Measurements from ENCODE around the gene SLC22A23. TPM values are rescaled to one million over a fixed set of nuclear protein-coding genes. Genes with fewer than 3 reads are reported as not detected.
A peak's percentile ranks its signal among the peaks of the same experiment; 100 is the strongest.

The SLC22A23 gene
- polyA plus RNA-seq, 1 donor (not counting 4 experiments of a cell fraction or from before 2014, with no cell fraction given) = 4.3 TPM

- H3K36me3 ChIP-seq (ENCODE audit: control insufficient read depth in 2 of 2, extremely low read depth in 1 of 2, insufficient read depth in 2 of 2, low read length in 2 of 2) = peaks cover 0 to 2% of the 10 kb centered on the region in 2 experiments
- no peak overlapping the region for H3K4me3 ChIP-seq (ENCODE audit: control insufficient read depth in 2 of 3, extremely low read depth in 1 of 3, insufficient read depth in 2 of 3, low read depth in 1 of 3, low read length in 3 of 3)
- peaks cover 30% of the 10 kb centered on the region for H3K4me1 ChIP-seq (ENCODE audit: control insufficient read depth, extremely low read depth, insufficient read depth, low read length)
- no peaks in the 10 kb centered on the region for H3K79me2 ChIP-seq (ENCODE audit: control insufficient read depth, insufficient read depth, low read length)
- H3K9me1 ChIP-seq (ENCODE audit: control insufficient read depth, extremely low read depth, insufficient read depth, low read length) = no peaks in the 10 kb centered on the region
- H3K9ac ChIP-seq (ENCODE audit: control insufficient read depth, extremely low read depth, insufficient read depth, low read length) = no peak overlapping the region
- no peak overlapping the region for H2AFZ ChIP-seq (ENCODE audit: control insufficient read depth, low read length)
- dilution Hi-C loops (cut with MboI; ENCODE audit: extremely low pct_ligation_motif_present, low sequenced_read_pairs) = no loop called here
- H4K20me1 ChIP-seq (ENCODE audit: control insufficient read depth, extremely low read depth, insufficient read depth, low read length) = no peaks in the 10 kb centered on the region
- no peak overlapping the region for H3K4me2 ChIP-seq (ENCODE audit: control insufficient read depth, extremely low read depth, insufficient read depth, low read depth, low read length)
- no peak for TF ChIP-seq EZH2 (IDR thresholded peaks at IDR 0.05; ENCODE audit: low read length)
- TF ChIP-seq, protein P1, sequence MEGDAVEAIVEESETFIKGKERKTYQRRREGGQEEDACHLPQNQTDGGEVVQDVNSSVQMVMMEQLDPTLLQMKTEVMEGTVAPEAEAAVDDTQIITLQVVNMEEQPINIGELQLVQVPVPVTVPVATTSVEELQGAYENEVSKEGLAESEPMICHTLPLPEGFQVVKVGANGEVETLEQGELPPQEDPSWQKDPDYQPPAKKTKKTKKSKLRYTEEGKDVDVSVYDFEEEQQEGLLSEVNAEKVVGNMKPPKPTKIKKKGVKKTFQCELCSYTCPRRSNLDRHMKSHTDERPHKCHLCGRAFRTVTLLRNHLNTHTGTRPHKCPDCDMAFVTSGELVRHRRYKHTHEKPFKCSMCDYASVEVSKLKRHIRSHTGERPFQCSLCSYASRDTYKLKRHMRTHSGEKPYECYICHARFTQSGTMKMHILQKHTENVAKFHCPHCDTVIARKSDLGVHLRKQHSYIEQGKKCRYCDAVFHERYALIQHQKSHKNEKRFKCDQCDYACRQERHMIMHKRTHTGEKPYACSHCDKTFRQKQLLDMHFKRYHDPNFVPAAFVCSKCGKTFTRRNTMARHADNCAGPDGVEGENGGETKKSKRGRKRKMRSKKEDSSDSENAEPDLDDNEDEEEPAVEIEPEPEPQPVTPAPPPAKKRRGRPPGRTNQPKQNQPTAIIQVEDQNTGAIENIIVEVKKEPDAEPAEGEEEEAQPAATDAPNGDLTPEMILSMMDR (optimal IDR thresholded peaks at IDR 0.05 in 1 of 3, IDR thresholded peaks at IDR 0.05 in 1 of 3, conservative IDR thresholded peaks at IDR 0.05 in 1 of 3; ENCODE audit: extremely low read depth in 1 of 3, insufficient read depth in 2 of 3, low read length in 3 of 3) = peak in 1 of 3 experiments; percentile 11
- FAIRE-seq (no peak), DNase-seq (ENCODE audit: low read depth, low spot score) (no peak)
- H3K27me3 ChIP-seq (ENCODE audit: control insufficient read depth, extremely low read depth, insufficient read depth, low read length) = no peaks in the 10 kb centered on the region
- H3K9me3 ChIP-seq (ENCODE audit: control insufficient read depth, low read depth, low read length) = no peaks in the 10 kb centered on the region
- no peak overlapping the region for H3K27ac ChIP-seq (ENCODE audit: control insufficient read depth, insufficient read depth, low read length)
Measured at GRCh38 chr6:3394671-3395070, 62.2 kb downstream of the SLC22A23 start.

GRCh38 chr6:3393836-3394202, 63.0 kb downstream of the SLC22A23 start:
- Histone ChIP-seq H3K36me3 (ENCODE audit: control insufficient read depth in 2 of 2, extremely low read depth in 1 of 2, insufficient read depth in 2 of 2, low read length in 2 of 2) (peaks cover 0 to 2% of the 10 kb centered on the region in 2 experiments), H3K9ac (ENCODE audit: control insufficient read depth, extremely low read depth, insufficient read depth, low read length) (no peak overlapping the region), H3K9me1 (ENCODE audit: control insufficient read depth, extremely low read depth, insufficient read depth, low read length) (no peaks in the 10 kb centered on the region), H3K4me1 (ENCODE audit: control insufficient read depth, extremely low read depth, insufficient read depth, low read length) (peaks cover 37% of the 10 kb centered on the region), H3K27me3 (ENCODE audit: control insufficient read depth, extremely low read depth, insufficient read depth, low read length) (no peaks in the 10 kb centered on the region), H3K27ac (ENCODE audit: control insufficient read depth, insufficient read depth, low read length) (no peak overlapping the region), H3K4me3 (ENCODE audit: control insufficient read depth in 2 of 3, extremely low read depth in 1 of 3, insufficient read depth in 2 of 3, low read depth in 1 of 3, low read length in 3 of 3) (no peak overlapping the region), H3K4me2 (ENCODE audit: control insufficient read depth, extremely low read depth, insufficient read depth, low read depth, low read length) (no peak overlapping the region), H4K20me1 (ENCODE audit: control insufficient read depth, extremely low read depth, insufficient read depth, low read length) (no peaks in the 10 kb centered on the region), H2AFZ (ENCODE audit: control insufficient read depth, low read length) (no peak overlapping the region), H3K79me2 (ENCODE audit: control insufficient read depth, insufficient read depth, low read length) (no peaks in the 10 kb centered on the region), H3K9me3 (ENCODE audit: control insufficient read depth, low read depth, low read length) (no peaks in the 10 kb centered on the region)
- dilution Hi-C loops (cut with MboI; ENCODE audit: extremely low pct_ligation_motif_present, low sequenced_read_pairs) = no loop called here
- FAIRE-seq (no peak), DNase-seq (ENCODE audit: low read depth, low spot score) (no peak)
- TF ChIP-seq, protein P1 (optimal IDR thresholded peaks at IDR 0.05 in 1 of 3, IDR thresholded peaks at IDR 0.05 in 1 of 3, conservative IDR thresholded peaks at IDR 0.05 in 1 of 3; ENCODE audit: extremely low read depth in 1 of 3, insufficient read depth in 2 of 3, low read length in 3 of 3) = no peak
- no peak for TF ChIP-seq EZH2 (IDR thresholded peaks at IDR 0.05; ENCODE audit: low read length)

Measured in keratinocyte (primary cell).